GM12878 (cell line): Measurements from ENCODE around the gene ZNF10. TPM values are rescaled to one million over a fixed set of nuclear protein-coding genes. Genes with fewer than 3 reads are reported as not detected.

Experiments
- ATAC-seq: fragments of 200-7000 bp; cut with Tn5 transposase; 3 replicates; pipeline ENCODE4 v1.9.1; 2020; ENCODE audit warnings: mild to moderate bottlenecking, moderate library complexity
- BruUV-seq: library from RNA; stranded (reverse); fragments of 400-500 nt; replicated peaks from 2 replicates; lab custom pipeline; 2021; lab: Mats Ljungman, UMichigan
- CTCF ChIA-PET: fragments of 300-600 bp; sonication (Branson Sonifier 250); formaldehyde crosslinking; extraction: SDS; loops from one replicate; lab custom pipeline; 2021; ENCODE audit warnings: inconsistent platforms; lab: Yijun Ruan, JAX
- POLR2A ChIA-PET: fragments of 350-600 bp; formaldehyde crosslinking; extraction: SDS; loops from one replicate; lab custom pipeline; 2021; ENCODE audit warnings: inconsistent platforms; lab: Charles Lee
- RAD21 ChIA-PET: fragments of 300-600 bp; sonication (Branson Sonifier 250); formaldehyde crosslinking; loops from one replicate; lab custom pipeline; 2023; ENCODE audit warnings: antibody characterized with exemption; ENCODE audit not compliant: unreplicated experiment; lab: Charles Lee
- SMC1A ChIA-PET: fragments of 300-600 bp; sonication (Branson Sonifier 250); formaldehyde crosslinking; loops from one replicate; lab custom pipeline; 2023; ENCODE audit not compliant: unreplicated experiment, uncharacterized antibody; lab: Charles Lee
- DNase-seq: peaks from one replicate; pipeline ENCODE4 v3.0.0-alpha.2; 2011; ENCODE audit warnings: low read depth, low spot score
- FAIRE-seq: peaks from 3 replicates; lab custom pipeline; 2011; peaks lifted over from hg19 to GRCh38; lab: Jason Lieb, UNC
- H2AFZ ChIP-seq: 2 replicates; pipeline ENCODE4 v1.6.0; 2011; ENCODE audit warnings: low read depth, low read length, control low read depth; ENCODE audit not compliant: control insufficient read depth
- H3K27ac ChIP-seq: 2 replicates; pipeline ENCODE4 v1.5.1; 2011; ENCODE audit warnings: control low read depth; ENCODE audit not compliant: control insufficient read depth, insufficient read depth
- H3K27me3 ChIP-seq, 2 experiments: replicated peaks in 1 of 2; 2 replicates each; pipeline versions ENCODE4 v1.6.0 to v1.6.1; 2011; ENCODE audit warnings: low read length in 1 of 2; ENCODE audit not compliant: control insufficient read depth in 2 of 2, insufficient read depth in 2 of 2
- H3K36me3 ChIP-seq, 2 experiments: 2 replicates each; pipeline ENCODE4 v1.5.1; 2011; ENCODE audit warnings: low read length in 1 of 2; ENCODE audit not compliant: control insufficient read depth in 2 of 2, insufficient read depth in 2 of 2
- H3K4me1 ChIP-seq: 2 replicates; pipeline ENCODE4 v1.6.1; 2011; ENCODE audit warnings: mild to moderate bottlenecking, low read length, moderate library complexity, mixed read lengths; ENCODE audit not compliant: control insufficient read depth, insufficient read depth
- H3K4me2 ChIP-seq: 2 replicates; pipeline ENCODE4 v1.6.0; 2011; ENCODE audit warnings: control low read depth; ENCODE audit not compliant: control insufficient read depth, insufficient read depth
- H3K4me3 ChIP-seq: fragments of 200-600 bp; sonication (generic); 2 replicates; pipeline ENCODE4 v1.5.1; 2016
- H3K79me2 ChIP-seq: 2 replicates; pipeline ENCODE4 v1.6.0; 2011; ENCODE audit warnings: low read length; ENCODE audit not compliant: control insufficient read depth, insufficient read depth
- H3K9ac ChIP-seq: 2 replicates; pipeline ENCODE4 v1.8.0; 2011; ENCODE audit warnings: low read length, control low read depth, mixed read lengths; ENCODE audit not compliant: control insufficient read depth, insufficient read depth
- H3K9me3 ChIP-seq: replicated peaks from 3 replicates; pipeline ENCODE4 v1.5.1; 2011; ENCODE audit warnings: mild to moderate bottlenecking, low read length; ENCODE audit not compliant: control insufficient read depth, insufficient read depth
- H4K20me1 ChIP-seq: 2 replicates; pipeline ENCODE4 v1.6.0; 2011; ENCODE audit not compliant: control insufficient read depth, insufficient read depth
- ASH2L ChIP-seq: fragments of 300-600, 200-600 bp; sonication (generic); IDR thresholded peaks from 2 replicates; pipeline ENCODE4 v1.6.1; 2017; ENCODE audit warnings: low read depth, mild to moderate bottlenecking, borderline replicate concordance
- BCL11A ChIP-seq: IDR thresholded peaks from 2 replicates; pipeline ENCODE4 v1.6.1; 2011; ENCODE audit warnings: low read depth, low read length
- NBN ChIP-seq: fragments of 450-650 bp; IDR thresholded peaks from 2 replicates; pipeline ENCODE4 v1.6.1; 2016
- SMAD5 ChIP-seq: IDR thresholded peaks from 2 replicates; pipeline ENCODE4 v1.6.1; 2016; ENCODE audit warnings: antibody characterized with exemption, low read depth
- YY1 ChIP-seq: IDR thresholded peaks from 2 replicates; pipeline ENCODE4 v1.6.1; 2011; ENCODE audit warnings: low read depth, mild to moderate bottlenecking, low read length
- WGBS: methylation state at CpG from one replicate; pipeline ENCODE4 v1.1.6; 2016; ENCODE audit warnings: low lambda C conversion rate; ENCODE audit not compliant: insufficient replicate concordance, insufficient coverage; ENCODE audit errors: missing lambda C conversion rate; 5-methylcytosine and 5-hydroxymethylcytosine counted together
- in situ Hi-C: fragments of 300-500 bp; cut with MboI; formaldehyde crosslinking; loops from 9 replicates; pipeline ENCODE4 v1.14.3; 2018; ENCODE audit warnings: mixed read lengths
- intact Hi-C: fragments of 100-400 bp; cut with micrococcal nuclease; formaldehyde crosslinking; loops from one replicate; pipeline ENCODE4 v1.14.2; 2022; ENCODE audit not compliant: unreplicated experiment
- polyA plus RNA-seq, 11 experiments: library from polyadenylated mRNA; depleted of rRNA in 4 of 11; unstranded in 6 of 11; stranded (reverse) in 5 of 11; fragments of >200 nt; fragmentation: Nextera tagmentation in 4 of 11; fragmentation: Illumina TruSeq in 1 of 11; extraction: Ambion mirVana in 4 of 11; extraction: Trizol in 1 of 11; gene quantifications; 1 replicate in 1 of 11; 2 replicates in 10 of 11; pipeline versions ENCODE4 v1.2.1 to v1.2.3, GENCODE V29; 2011 to 2016; ENCODE audit warnings: inconsistent platforms in 2 of 11, missing spikeins in 2 of 11, low read depth in 1 of 11
- total RNA-seq, 4 experiments: library from RNA; depleted of rRNA in 3 of 4; stranded (reverse); fragments of >200 nt in 3 of 4; fragmentation: Illumina TruSeq in 1 of 4; extraction: Trizol in 1 of 4; gene quantifications; 2 replicates each; pipeline versions ENCODE4 v1.2.1 to v1.2.3, GENCODE V29; 2013 to 2021
- TF ChIP-seq, protein P1 (sequence below): fragments of 450-650 bp; IDR thresholded peaks from 2 replicates; pipeline ENCODE4 v1.6.1; 2016; ENCODE audit warnings: mild to moderate bottlenecking, moderate library complexity, borderline replicate concordance
- TF ChIP-seq, protein P2 (sequence below): fragments of 450-650 bp; IDR thresholded peaks from 2 replicates; pipeline ENCODE4 v1.6.1; 2016; ENCODE audit warnings: mild to moderate bottlenecking
- TF ChIP-seq, protein P3 (sequence below): fragments of 450-650 bp; conservative IDR thresholded peaks from 2 replicates; pipeline ENCODE4 v1.6.1; 2017; ENCODE audit warnings: mild to moderate bottlenecking, moderate library complexity
- TF ChIP-seq, protein P4 (sequence below): fragments of 450-650 bp; IDR thresholded peaks from 2 replicates; pipeline ENCODE4 v1.6.1; 2016; ENCODE audit warnings: mild to moderate bottlenecking

The ZNF10 gene
- total and polyA plus RNA-seq, 10 of the 15 experiments (the other 5 are each of a cell fraction or from before 2014, with no cell fraction given), result 1.7 to 4.2 (median 2.9) TPM

DNA sequence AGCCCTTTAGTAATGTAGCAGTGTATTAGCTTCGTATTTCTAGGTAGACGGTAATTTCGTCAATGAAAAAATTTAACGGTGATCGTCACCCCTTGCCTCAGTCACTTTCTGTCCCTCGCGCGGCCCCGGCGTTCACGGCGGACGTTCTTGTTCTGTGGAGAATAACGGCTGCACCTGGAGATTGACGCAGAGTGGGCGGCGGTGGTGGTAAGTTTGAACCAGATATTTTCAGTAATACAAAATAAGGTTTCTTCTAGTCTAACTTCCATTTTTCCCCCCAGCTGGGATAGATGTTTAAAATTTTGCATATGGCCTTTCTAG, 341 bp downstream of the ZNF10 start:
- no peak for DNase-seq
- CTCF ChIA-PET, result interaction anchor here (0.6 kb wide), 1 partner anchor 27 kb away, joined by 3 read pairs; no protein-coding TSS in a partner anchor

More for the DNA sequence above, 341 bp downstream of the ZNF10 start:
- in situ Hi-C loops (no loop called here), intact Hi-C loops (loop anchor here (1.0 kb wide), 1 partner anchor 50 kb away; the partner anchor contains the start of gene ZNF140)
- no peaks in the 10 kb centered on the region for H3K79me2 ChIP-seq
- H3K4me1 ChIP-seq, result no peaks in the 10 kb centered on the region
- 3% methylated on average over 17 of the region's 17 CpGs for WGBS
- TSS peak; percentile 87 for BruUV-seq
- H3K4me2 ChIP-seq, result peak overlapping the region; percentile 80
- peak overlapping the region; percentile 59 for H3K27ac ChIP-seq
- H2AFZ ChIP-seq, result peak overlapping the region; percentile 81
- ChIA-PET SMC1A (interaction anchor here (1.1 kb wide), 1 partner anchor 48 kb away, joined by 3 read pairs; no protein-coding TSS in a partner anchor), POLR2A (interaction anchor here (0.6 kb wide), 1 partner anchor 93 kb away, joined by 4 read pairs; no protein-coding TSS in a partner anchor), RAD21 (no interaction called here)
- no peak for FAIRE-seq
- no peaks in the 10 kb centered on the region for H3K27me3 ChIP-seq
- peak; percentile 2; the same call in 2 of the 3 replicates for ATAC-seq
- H3K9me3 ChIP-seq, result peaks cover 17% of the 10 kb centered on the region
- peak overlapping the region; percentile 55 for H3K9ac ChIP-seq
- no peaks in the 10 kb centered on the region for H4K20me1 ChIP-seq
- H3K4me3 ChIP-seq, result peak overlapping the region; percentile 92
- TF ChIP-seq, protein P1, sequence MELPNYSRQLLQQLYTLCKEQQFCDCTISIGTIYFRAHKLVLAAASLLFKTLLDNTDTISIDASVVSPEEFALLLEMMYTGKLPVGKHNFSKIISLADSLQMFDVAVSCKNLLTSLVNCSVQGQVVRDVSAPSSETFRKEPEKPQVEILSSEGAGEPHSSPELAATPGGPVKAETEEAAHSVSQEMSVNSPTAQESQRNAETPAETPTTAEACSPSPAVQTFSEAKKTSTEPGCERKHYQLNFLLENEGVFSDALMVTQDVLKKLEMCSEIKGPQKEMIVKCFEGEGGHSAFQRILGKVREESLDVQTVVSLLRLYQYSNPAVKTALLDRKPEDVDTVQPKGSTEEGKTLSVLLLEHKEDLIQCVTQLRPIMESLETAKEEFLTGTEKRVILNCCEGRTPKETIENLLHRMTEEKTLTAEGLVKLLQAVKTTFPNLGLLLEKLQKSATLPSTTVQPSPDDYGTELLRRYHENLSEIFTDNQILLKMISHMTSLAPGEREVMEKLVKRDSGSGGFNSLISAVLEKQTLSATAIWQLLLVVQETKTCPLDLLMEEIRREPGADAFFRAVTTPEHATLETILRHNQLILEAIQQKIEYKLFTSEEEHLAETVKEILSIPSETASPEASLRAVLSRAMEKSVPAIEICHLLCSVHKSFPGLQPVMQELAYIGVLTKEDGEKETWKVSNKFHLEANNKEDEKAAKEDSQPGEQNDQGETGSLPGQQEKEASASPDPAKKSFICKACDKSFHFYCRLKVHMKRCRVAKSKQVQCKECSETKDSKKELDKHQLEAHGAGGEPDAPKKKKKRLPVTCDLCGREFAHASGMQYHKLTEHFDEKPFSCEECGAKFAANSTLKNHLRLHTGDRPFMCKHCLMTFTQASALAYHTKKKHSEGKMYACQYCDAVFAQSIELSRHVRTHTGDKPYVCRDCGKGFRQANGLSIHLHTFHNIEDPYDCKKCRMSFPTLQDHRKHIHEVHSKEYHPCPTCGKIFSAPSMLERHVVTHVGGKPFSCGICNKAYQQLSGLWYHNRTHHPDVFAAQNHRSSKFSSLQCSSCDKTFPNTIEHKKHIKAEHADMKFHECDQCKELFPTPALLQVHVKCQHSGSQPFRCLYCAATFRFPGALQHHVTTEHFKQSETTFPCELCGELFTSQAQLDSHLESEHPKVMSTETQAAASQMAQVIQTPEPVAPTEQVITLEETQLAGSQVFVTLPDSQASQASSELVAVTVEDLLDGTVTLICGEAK, result peak; percentile 28; the same call in 1 of the 2 replicates
- TF ChIP-seq ASH2L, result no peak
- TF ChIP-seq SMAD5, result no peak
- TF ChIP-seq, protein P2, sequence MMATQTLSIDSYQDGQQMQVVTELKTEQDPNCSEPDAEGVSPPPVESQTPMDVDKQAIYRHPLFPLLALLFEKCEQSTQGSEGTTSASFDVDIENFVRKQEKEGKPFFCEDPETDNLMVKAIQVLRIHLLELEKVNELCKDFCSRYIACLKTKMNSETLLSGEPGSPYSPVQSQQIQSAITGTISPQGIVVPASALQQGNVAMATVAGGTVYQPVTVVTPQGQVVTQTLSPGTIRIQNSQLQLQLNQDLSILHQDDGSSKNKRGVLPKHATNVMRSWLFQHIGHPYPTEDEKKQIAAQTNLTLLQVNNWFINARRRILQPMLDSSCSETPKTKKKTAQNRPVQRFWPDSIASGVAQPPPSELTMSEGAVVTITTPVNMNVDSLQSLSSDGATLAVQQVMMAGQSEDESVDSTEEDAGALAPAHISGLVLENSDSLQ, result peak; percentile 54; the same call in 1 of the 2 replicates
- TF ChIP-seq YY1, result no peak
- TF ChIP-seq, protein P3, sequence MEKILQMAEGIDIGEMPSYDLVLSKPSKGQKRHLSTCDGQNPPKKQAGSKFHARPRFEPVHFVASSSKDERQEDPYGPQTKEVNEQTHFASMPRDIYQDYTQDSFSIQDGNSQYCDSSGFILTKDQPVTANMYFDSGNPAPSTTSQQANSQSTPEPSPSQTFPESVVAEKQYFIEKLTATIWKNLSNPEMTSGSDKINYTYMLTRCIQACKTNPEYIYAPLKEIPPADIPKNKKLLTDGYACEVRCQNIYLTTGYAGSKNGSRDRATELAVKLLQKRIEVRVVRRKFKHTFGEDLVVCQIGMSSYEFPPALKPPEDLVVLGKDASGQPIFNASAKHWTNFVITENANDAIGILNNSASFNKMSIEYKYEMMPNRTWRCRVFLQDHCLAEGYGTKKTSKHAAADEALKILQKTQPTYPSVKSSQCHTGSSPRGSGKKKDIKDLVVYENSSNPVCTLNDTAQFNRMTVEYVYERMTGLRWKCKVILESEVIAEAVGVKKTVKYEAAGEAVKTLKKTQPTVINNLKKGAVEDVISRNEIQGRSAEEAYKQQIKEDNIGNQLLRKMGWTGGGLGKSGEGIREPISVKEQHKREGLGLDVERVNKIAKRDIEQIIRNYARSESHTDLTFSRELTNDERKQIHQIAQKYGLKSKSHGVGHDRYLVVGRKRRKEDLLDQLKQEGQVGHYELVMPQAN, result 0 out of 2 replicates have a peak, but pooled peaks have one; percentile 2
- TF ChIP-seq, protein P4, sequence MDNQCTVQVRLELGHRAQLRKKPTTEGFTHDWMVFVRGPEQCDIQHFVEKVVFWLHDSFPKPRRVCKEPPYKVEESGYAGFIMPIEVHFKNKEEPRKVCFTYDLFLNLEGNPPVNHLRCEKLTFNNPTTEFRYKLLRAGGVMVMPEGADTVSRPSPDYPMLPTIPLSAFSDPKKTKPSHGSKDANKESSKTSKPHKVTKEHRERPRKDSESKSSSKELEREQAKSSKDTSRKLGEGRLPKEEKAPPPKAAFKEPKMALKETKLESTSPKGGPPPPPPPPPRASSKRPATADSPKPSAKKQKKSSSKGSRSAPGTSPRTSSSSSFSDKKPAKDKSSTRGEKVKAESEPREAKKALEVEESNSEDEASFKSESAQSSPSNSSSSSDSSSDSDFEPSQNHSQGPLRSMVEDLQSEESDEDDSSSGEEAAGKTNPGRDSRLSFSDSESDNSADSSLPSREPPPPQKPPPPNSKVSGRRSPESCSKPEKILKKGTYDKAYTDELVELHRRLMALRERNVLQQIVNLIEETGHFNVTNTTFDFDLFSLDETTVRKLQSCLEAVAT, result peak; percentile 33
- 0 out of 2 replicates have a peak, but pooled peaks have one; percentile 8 for TF ChIP-seq NBN
- TF ChIP-seq BCL11A, result no peak
- 0 out of 4 replicates have a peak, but pooled peaks cover 0 to 4% of the 10 kb centered on the region in 2 experiments for H3K36me3 ChIP-seq
